Esophagus (tissue), 2 donors: Measurements from ENCODE around the gene CCAR1. TPM values are rescaled to one million over a fixed set of nuclear protein-coding genes. Genes with fewer than 3 reads are reported as not detected.
"Not testable (repeated sequence)": the region's sequence is repeated elsewhere in the genome, so short reads cannot be mapped to it uniquely, and the experiment has no call there.

ENCODE experiments used
- H3K27ac ChIP-seq, 2 donors: one replicate each; pipeline ENCODE4 v1.5.1; 2013; ENCODE audit warnings: low read depth in 2 of 2, mild to moderate bottlenecking in 2 of 2, inconsistent platforms in 1 of 2, low read length in 1 of 2, moderate library complexity in 1 of 2
- H3K27me3 ChIP-seq, 2 donors: one replicate each; pipeline ENCODE4 v1.6.1; 2013; ENCODE audit warnings: low read length in 2 of 2, control low read depth in 1 of 2, mild to moderate bottlenecking in 1 of 2; ENCODE audit not compliant: insufficient read depth in 2 of 2, control insufficient read depth in 1 of 2
- H3K36me3 ChIP-seq, 2 donors: one replicate each; pipeline ENCODE4 v1.6.1; 2013; ENCODE audit warnings: low read length in 1 of 2; ENCODE audit not compliant: control insufficient read depth in 2 of 2, insufficient read depth in 2 of 2
- H3K4me1 ChIP-seq, 2 donors: one replicate each; pipeline ENCODE4 v1.6.1; 2013; ENCODE audit warnings: low read length in 1 of 2; ENCODE audit not compliant: control insufficient read depth in 2 of 2, insufficient read depth in 2 of 2
- H3K4me3 ChIP-seq, 2 donors: one replicate each; pipeline ENCODE4 v1.5.1; 2013; ENCODE audit warnings: low read length in 2 of 2, mild to moderate bottlenecking in 2 of 2, low read depth in 1 of 2, moderate library complexity in 1 of 2
- H3K9me3 ChIP-seq, 2 donors: one replicate each; pipeline ENCODE4 v1.6.1; 2013; ENCODE audit warnings: mild to moderate bottlenecking in 2 of 2, low read depth in 1 of 2, low read length in 1 of 2, moderate library complexity in 1 of 2; ENCODE audit not compliant: control insufficient read depth in 2 of 2, insufficient read depth in 1 of 2
- WGBS, 2 donors: extraction: QIAGEN DNeasy Blood & Tissue Kit; methylation state at CpG; one replicate each; pipeline ENCODE4 v1.1.7; 2013; 5-methylcytosine and 5-hydroxymethylcytosine counted together
- polyA plus RNA-seq, 2 donors: library from polyadenylated mRNA; stranded (reverse); fragments of 200-250 nt; gene quantifications; one replicate each; pipeline ENCODE4 v1.2.3, GENCODE V29; 2013
- donor health status: healthy with polysubstance abuse.
- donor health status: Bipolar disorder and iron deficiency.

CCAR1 gene
- polyA plus RNA-seq, 2 donors, result 24.3 to 55.7 TPM

DNA sequence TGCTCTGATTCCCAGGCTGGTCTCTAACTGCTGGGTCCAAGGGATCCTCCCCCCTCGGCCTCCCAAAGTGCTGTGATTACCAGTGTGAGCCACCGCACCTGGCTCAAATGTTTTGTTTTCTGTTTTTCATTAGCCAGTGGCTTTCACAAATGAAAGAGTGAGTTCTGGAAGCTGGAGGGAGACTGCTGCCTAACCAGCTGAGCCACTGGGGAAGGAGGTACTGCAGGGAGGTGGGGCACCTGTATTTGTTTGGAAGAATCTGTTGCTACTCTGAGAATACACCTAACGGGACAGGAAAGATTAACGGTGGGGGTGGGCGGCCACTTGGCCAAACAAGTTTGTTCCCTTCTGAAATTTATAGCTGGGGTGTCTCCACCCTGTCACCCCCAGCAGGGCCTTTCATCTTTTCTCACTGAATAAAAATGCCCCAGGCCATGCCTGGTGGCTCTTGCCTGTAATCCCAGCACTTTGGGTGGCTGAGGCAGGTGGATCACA is 111.0 kb downstream of the CCAR1 start:
- H3K4me1 ChIP-seq, result no peaks in the 10 kb centered on the region
- H3K27ac ChIP-seq, result no peak overlapping the region
- no peaks in the 10 kb centered on the region for H3K27me3 ChIP-seq
- H3K36me3 ChIP-seq, result no peaks in the 10 kb centered on the region
- WGBS, 2 donors, result 62 to 69% methylated on average over 5 of the region's 5 CpGs
- H3K9me3 ChIP-seq, result no peaks in the 10 kb centered on the region
- H3K4me3 ChIP-seq, result no peak overlapping the region

- Histone ChIP-seq H3K27ac (no peak overlapping the region), H3K4me1 (no peaks in the 10 kb centered on the region), H3K9me3 (no peaks in the 10 kb centered on the region), H3K36me3 (no peaks in the 10 kb centered on the region), H3K4me3 (no peak overlapping the region), H3K27me3 (no peaks in the 10 kb centered on the region)
- WGBS, 2 donors, result 91 to 92% methylated on average over 4 of the region's 4 CpGs
These were observed 111.6 kb downstream of the CCAR1 start for GRCh38 chr10:68832601-68833000.

GRCh38 chr10:68837626-68838322 is 116.7 kb downstream of the CCAR1 start:
- Histone ChIP-seq H3K36me3 (no peaks in the 10 kb centered on the region), H3K27me3 (no peaks in the 10 kb centered on the region), H3K4me1 (no peaks in the 10 kb centered on the region), H3K9me3 (no peaks in the 10 kb centered on the region), H3K4me3 (no peak overlapping the region), H3K27ac (no peak overlapping the region)
- 90 to 92% methylated on average over 8 of the region's 8 CpGs for WGBS, 2 donors

GRCh38 chr10:68840650-68841049 is 119.6 kb downstream of the CCAR1 start:
- H3K27me3 ChIP-seq, H3K9me3 ChIP-seq, H3K27ac ChIP-seq, H3K4me1 ChIP-seq, H3K4me3 ChIP-seq, H3K36me3 ChIP-seq: not testable (repeated sequence)
- 93 to 95% methylated on average over 9 of the region's 9 CpGs for WGBS, 2 donors

Other genes starting within 250 kb of the CCAR1 start
- gene DNA2, start 249.3 kb upstream of the CCAR1 start, polyA plus RNA-seq, result 1 to 10 TPM; 1.8 TPM
- 10 to 100 TPM in 1 of 2 donors, 1 to 10 TPM in 1; 6.2 to 11.6 TPM for gene SLC25A16, start 193.7 kb upstream of the CCAR1 start, polyA plus RNA-seq
- gene TET1, start 160.9 kb upstream of the CCAR1 start, polyA plus RNA-seq, result under 1 TPM; 0.05 to 0.16 TPM
- gene STOX1, start 106.3 kb downstream of the CCAR1 start, polyA plus RNA-seq, result 1 to 10 TPM in 1 of 2 donors, under 1 TPM in 1; 0.98 to 1.2 TPM
- 10 to 100 TPM in 1 of 2 donors, 1 to 10 TPM in 1; 8.8 to 20.4 TPM for gene DDX50, start 180.1 kb downstream of the CCAR1 start, polyA plus RNA-seq
- 10 to 100 TPM; 12.3 to 36.3 TPM for gene DDX21, start 234.9 kb downstream of the CCAR1 start, polyA plus RNA-seq